GM18868 (cell line): ENCODE results near the gene PLAC1.

Experiments
- ATAC-seq: cut with Tn5 transposase; IDR thresholded peaks from one replicate; pipeline ENCODE4 v1.9.1; 2021; ENCODE audit warnings: mild to moderate bottlenecking, moderate library complexity; ENCODE audit not compliant: unreplicated experiment

The PLAC1 gene, protein sequence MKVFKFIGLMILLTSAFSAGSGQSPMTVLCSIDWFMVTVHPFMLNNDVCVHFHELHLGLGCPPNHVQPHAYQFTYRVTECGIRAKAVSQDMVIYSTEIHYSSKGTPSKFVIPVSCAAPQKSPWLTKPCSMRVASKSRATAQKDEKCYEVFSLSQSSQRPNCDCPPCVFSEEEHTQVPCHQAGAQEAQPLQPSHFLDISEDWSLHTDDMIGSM

GRCh38 chrX:134658002-134658759 lies at the start of gene PLAC1:
PLAC1 (minus strand) TSS chrX:134658471; CDS start chrX:134566682, 91,789 bp downstream.
- ATAC-seq: no peak

DNA sequence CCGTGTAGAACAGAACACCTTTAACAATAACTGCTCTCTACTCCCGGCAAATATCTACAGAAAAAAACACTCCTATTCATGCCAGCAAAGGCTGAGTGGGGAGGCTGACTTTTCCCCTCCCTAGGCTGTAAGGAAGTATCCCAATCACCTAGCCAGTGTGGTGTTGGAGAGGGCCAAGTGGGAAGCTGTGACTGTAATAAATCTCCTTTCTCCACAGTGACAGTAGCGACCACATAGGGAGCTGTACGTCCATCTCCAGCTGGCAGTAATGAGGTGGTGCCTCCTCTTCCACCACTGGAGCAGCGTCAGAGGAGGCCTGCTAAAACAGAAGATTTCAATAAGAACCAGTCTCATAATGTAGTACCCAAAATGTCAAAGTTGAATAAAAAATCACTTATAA lies 47.9 kb upstream of the PLAC1 start:
- ATAC-seq: no peak

DNA sequence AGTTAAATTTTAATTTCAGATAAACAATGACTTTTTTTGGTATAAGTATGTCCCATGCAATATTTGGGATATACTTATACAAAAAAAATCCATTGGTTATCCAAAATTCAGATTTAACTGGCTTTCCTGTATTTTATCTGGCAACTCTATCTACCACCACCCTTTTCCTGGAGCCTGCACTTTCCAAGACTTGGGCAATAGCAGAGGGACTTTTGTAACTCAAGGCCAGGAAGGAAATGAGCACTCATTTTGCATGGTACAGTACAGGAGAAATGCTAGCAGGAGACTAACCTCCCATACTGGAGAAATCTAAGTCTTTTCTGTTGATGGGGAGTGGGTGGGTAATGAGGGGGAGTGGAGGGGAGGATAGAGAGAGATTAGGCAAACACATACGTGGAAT lies 37.7 kb upstream of the PLAC1 start:
- ATAC-seq: no peak

GRCh38 chrX:134694333-134695322 lies 36.4 kb upstream of the PLAC1 start:
- no peak for ATAC-seq

DNA sequence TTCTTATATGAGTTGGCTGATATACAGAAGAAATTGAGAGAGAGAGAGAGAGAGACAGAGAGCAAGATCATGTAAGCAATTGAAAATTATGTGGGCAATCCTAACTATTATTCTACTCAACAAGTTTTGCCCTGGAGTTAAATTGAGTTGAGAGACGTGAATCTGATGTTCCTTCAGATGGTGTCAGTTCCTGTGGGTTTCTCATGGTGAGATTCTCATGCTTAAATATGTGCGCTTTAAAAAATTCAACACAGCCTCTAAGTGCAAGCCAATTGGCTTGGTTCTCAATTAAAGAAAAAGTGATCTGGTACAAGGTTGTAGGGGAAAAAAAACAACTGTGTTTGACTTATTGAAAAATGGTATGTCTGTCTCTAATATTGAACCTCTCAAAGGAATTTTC lies 35.4 kb upstream of the PLAC1 start:
- no peak for ATAC-seq

DNA sequence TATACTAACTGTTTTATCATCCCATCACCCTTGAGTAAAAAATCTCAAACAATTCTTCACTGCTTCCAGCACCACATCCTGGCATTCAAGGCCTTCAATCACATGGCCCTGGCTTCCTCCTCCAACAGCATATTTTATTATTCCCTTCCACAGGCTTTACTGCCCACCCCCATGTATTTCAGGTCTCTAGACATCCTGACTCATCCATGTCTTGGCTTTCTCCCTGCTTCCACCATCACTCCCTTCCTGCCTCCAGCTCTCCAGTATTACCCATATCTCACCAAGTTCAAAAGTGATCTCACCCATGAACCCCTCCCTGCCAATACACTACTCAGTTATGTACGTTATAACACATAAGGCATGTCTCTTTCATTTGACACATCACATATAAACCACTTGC lies 34.7 kb upstream of the PLAC1 start:
- ATAC-seq: no peak

DNA sequence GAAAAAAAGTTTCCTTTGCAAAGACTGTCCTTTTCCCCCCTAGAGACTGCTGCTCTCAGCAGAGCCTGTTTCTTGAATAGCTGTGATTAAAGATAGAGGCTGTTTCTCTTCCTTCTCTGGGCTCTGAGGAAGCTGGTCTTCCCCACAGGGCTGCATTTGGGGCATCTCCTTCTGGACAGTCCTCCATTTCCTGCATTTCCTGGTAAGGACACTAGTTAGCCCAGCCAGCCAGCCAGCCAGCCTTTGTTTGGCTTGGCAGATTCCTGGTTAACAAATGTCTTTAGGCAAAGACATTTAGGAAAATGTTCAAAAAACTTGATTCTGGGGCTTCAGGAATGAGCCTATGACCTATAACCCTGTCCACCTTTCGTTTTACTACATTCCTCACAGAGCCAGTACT lies 34.0 kb upstream of the PLAC1 start:
- ATAC-seq: no peak

- no peak for ATAC-seq
Observed at GRCh38 chrX:134691453-134691852, 33.2 kb upstream of the PLAC1 start.

DNA sequence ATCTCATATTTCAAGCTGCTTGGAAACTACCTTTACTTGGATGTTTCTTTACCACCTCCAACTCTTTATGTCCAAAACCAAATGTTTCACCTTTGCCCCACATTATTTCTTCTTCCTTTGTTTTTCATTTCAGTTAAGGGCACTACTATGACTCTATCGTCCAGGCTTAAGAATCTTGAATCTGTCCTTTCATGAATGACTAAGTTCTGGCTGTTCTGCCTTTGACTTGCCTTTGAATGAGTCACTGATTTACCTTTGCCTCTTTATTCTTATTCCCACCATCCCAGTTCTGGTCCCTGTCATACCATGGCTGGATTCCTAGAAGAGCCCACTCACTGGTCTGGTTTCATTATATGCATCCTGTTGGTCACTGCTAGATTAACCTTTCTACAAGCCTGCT lies 30.6 kb upstream of the PLAC1 start:
- ATAC-seq: no peak

DNA sequence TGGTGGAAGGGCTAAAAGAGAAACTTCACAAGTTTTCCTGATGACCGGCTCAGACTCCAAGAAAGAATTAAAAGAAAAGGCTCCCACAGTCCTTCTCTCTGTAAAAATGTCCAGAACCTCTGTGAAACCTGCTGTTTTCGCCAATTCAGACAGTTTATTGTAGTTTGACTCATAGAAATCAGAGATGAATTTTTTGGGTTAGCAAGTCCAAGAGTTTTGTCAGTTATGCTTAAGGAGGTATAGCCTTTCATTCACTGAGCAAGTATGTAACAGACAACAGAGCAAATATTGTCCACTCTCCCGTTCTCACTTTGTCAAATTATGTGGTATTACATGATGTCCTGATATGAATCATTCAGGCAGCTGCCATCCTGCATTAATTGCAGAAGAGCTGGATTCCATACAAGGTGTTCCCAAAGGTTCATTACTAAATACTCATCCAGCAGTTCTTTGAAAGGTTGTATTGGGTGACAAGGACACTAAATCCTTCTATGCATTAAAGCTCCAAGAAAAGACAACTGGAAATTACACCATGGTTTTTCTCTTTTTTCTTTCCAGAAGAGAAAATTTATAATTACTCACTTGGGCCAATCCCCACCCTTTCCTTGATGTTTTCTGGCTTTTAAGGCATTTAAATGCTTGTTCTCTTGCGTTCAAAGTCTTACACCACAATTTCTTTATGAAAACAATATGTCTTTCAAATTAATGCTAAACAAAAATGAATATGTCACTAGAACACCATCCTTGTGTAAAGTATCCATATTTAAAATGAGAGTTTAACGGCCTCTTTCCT lies 30.0 kb upstream of the PLAC1 start:
- ATAC-seq: no peak

DNA sequence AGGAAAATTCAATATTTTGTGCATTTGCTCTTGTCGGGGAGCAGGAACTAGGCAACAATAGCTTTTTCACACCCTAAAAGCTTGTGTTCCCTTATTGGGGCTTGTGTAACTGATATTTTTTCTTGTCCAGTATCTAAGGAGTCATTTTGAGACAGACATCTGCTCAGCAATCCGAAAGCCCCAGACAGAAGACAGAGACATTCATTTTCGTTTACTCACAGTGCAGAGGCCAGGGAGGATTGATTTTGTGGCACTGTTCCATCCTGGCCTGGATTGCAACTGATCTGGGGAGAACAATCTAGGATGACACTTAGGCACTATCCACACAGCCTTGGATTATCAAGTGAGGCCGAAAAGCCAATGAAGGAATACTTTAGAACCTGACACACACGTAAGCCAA lies 27.4 kb upstream of the PLAC1 start:
- ATAC-seq: no peak

- ATAC-seq: no peak
Observed at GRCh38 chrX:134684956-134685355, 26.7 kb upstream of the PLAC1 start.

DNA sequence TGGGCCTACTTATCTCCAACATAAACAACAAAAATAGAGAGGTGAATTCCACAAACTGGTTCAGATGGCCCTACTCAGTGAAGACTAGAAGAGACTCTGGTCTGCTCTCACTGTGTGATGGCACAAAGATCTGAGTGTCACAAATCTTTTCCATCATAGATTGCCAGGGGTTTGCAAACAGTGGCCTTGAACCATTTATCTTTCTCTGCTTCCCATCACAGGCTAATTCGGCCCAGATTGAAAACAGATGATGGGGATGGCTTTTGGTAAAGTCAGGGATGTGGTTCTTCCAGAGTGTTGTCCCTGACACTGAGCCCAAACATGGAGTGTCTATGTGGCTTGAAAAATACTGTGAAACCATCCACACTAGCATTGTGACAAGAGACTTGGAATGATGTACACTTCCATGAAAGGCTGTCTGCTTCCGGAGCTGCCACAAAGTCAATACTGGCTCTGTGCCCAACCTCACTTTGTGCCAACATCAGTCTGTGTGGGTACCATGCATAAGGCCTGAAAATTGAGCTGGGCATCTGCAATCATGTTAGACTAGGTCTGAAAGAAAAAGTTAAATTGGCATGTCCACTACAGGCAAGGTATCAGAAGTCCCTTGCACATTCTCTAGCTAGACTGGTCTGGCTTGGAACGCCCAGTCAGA lies 25.2 kb upstream of the PLAC1 start:
- no peak for ATAC-seq

- ATAC-seq: no peak
Observed at GRCh38 chrX:134682081-134682480, 23.8 kb upstream of the PLAC1 start.

DNA sequence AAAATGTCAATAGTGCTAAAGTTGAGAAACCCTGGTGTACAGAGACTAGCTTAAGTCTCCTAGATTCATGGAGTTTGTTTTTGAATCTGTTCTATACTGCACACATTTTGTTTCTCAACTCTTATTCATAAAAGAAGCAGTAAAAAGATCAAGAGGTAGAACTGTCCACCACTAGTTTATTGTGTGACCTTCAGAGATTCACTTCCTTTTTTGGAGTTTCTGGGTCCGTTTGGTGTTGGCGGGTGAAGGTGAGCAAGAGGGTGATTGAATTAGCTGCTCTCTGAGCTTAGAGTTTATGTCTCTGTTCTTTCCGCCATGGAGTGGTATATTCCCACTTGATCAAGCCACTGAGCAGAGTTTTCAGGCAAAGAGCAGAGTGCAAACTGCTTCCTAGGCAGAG lies 21.4 kb upstream of the PLAC1 start:
- ATAC-seq: no peak

- no peak for ATAC-seq
Observed at GRCh38 chrX:134679221-134679620, 20.9 kb upstream of the PLAC1 start.

DNA sequence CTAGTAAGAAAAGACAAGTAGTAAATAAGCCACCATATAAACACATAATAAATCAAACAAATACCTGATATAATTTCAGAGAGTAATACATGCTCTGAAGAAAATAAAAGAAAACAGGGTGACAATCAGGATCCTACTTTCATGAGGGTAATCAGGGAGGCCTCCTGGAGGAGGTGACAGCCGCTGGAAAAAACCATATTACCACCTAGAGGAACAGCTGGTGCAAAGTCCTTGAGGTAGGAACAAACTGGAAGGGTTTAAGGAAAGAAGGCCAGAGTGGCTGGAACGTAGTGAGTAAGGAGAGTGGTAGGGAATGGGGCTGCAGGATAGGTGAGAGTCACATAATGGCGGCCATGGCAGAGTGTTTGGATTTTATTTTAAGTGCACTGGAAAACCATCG lies 19.1 kb upstream of the PLAC1 start:
- no peak for ATAC-seq

- no peak for ATAC-seq
Observed at GRCh38 chrX:134676436-134676835, 18.2 kb upstream of the PLAC1 start.

GRCh38 chrX:134673123-134673522 lies 14.9 kb upstream of the PLAC1 start:
- no peak for ATAC-seq

- ATAC-seq: no peak
Observed at GRCh38 chrX:134672101-134672500, 13.8 kb upstream of the PLAC1 start.
